DOHH2 (cell line): ENCODE results near the gene FBXO31.

Experiments
- CTCF ChIP-seq: fragments of 200-600 bp; sonication (generic); IDR thresholded peaks from one replicate; pipeline ENCODE4 v1.5.1; 2014; ENCODE audit warnings: antibody characterized with exemption, mild to moderate bottlenecking, low read depth, low read length; ENCODE audit not compliant: poor library complexity, severe bottlenecking
- EZH2phosphoT487 ChIP-seq: fragments of 200-600 bp; sonication (generic); IDR thresholded peaks from 2 replicates; pipeline ENCODE4 v1.6.1; 2017; ENCODE audit warnings: borderline replicate concordance, mild to moderate bottlenecking, antibody characterized with exemption, low read length, moderate library complexity, mixed read lengths

GRCh38 chr16:87423429-87423828 lies 39.9 kb upstream of the FBXO31 start:
- no peak for TF ChIP-seq CTCF
- no peak for TF ChIP-seq EZH2phosphoT487
